HepG2 (cell line): ENCODE results near the gene SERPINB6. TPM values are rescaled to one million over a fixed set of nuclear protein-coding genes. Genes with fewer than 3 reads are reported as not detected.

Experiments used
- ARHGAP35 ChIP-seq: sonication (generic); formaldehyde crosslinking; IDR thresholded peaks from 2 replicates; pipeline ENCODE4 v1.9.0; 2022; ENCODE audit warnings: mild to moderate bottlenecking, inconsistent platforms, moderate library complexity, missing genetic modification reagents, borderline replicate concordance
- ARNT2 ChIP-seq: sonication (generic); formaldehyde crosslinking; IDR thresholded peaks from 2 replicates; pipeline ENCODE4 v1.8.0; 2022; ENCODE audit warnings: mild to moderate bottlenecking, low read depth, missing genetic modification reagents, moderate library complexity
- FOSL1 ChIP-seq: sonication (generic); formaldehyde crosslinking; IDR thresholded peaks from 2 replicates; pipeline ENCODE4 v1.9.0; 2021; ENCODE audit warnings: missing genetic modification reagents, borderline replicate concordance
- HNRNPLL ChIP-seq: fragments of 200-400 bp; formaldehyde crosslinking; IDR thresholded peaks from 2 replicates; pipeline ENCODE4 v1.6.1; 2017; ENCODE audit warnings: mild to moderate bottlenecking, low read depth, low read length; ENCODE audit not compliant: poor library complexity, severe bottlenecking
- KLF13 ChIP-seq: sonication (generic); formaldehyde crosslinking; IDR thresholded peaks from 2 replicates; pipeline ENCODE4 v1.4.0; 2020; ENCODE audit warnings: mild to moderate bottlenecking, missing genetic modification reagents
- KLF16 ChIP-seq, 2 experiments: sonication (generic) in 1 of 2; formaldehyde crosslinking in 1 of 2; IDR thresholded peaks; 2 replicates each; pipeline versions ENCODE4 v1.6.1 to v1.8.0; 2016 to 2023; ENCODE audit warnings: missing genetic modification reagents in 2 of 2, missing compliant biosample characterization in 1 of 2
- MTA3 ChIP-seq: sonication (generic); formaldehyde crosslinking; IDR thresholded peaks from 2 replicates; pipeline ENCODE4 v1.4.0; 2020; ENCODE audit warnings: missing genetic modification reagents
- PAWR ChIP-seq: sonication (generic); formaldehyde crosslinking; IDR thresholded peaks from 2 replicates; pipeline ENCODE4 v1.4.0; 2020; ENCODE audit warnings: missing genetic modification reagents, mild to moderate bottlenecking, borderline replicate concordance
- ZBTB21 ChIP-seq: sonication (generic); formaldehyde crosslinking; IDR thresholded peaks from 2 replicates; pipeline ENCODE4 v1.4.0; 2020; ENCODE audit warnings: missing genetic modification reagents
- ZNF17 ChIP-seq: sonication (generic); formaldehyde crosslinking; IDR thresholded peaks from 2 replicates; pipeline ENCODE4 v1.5.0; 2020; ENCODE audit warnings: mild to moderate bottlenecking, missing genetic modification reagents
- ZNF234 ChIP-seq: sonication (generic); formaldehyde crosslinking; conservative IDR thresholded peaks from 2 replicates; pipeline ENCODE4 v1.5.1; 2020; ENCODE audit warnings: mild to moderate bottlenecking, missing genetic modification reagents
- ZNF441 ChIP-seq: sonication (generic); formaldehyde crosslinking; IDR thresholded peaks from 2 replicates; pipeline ENCODE4 v1.7.0; 2021; ENCODE audit warnings: missing genetic modification reagents, borderline replicate concordance
- ZNF468 ChIP-seq: sonication (generic); formaldehyde crosslinking; IDR thresholded peaks from 2 replicates; pipeline ENCODE4 v1.8.0; 2022; ENCODE audit warnings: mild to moderate bottlenecking, moderate library complexity, missing genetic modification reagents
- ZNF484 ChIP-seq: sonication (generic); formaldehyde crosslinking; IDR thresholded peaks from 2 replicates; pipeline ENCODE4 v1.5.1; 2020; ENCODE audit warnings: mild to moderate bottlenecking, low read depth, missing genetic modification reagents, borderline replicate concordance
- polyA plus RNA-seq, 8 experiments: library from polyadenylated mRNA; depleted of rRNA in 3 of 8; stranded (reverse) in 7 of 8; unstranded in 1 of 8; fragments of >200 nt; fragmentation: Illumina TruSeq in 4 of 8; extraction: Trizol in 4 of 8; gene quantifications; 2 replicates each; pipeline versions ENCODE4 v1.2.1 to v1.2.3, GENCODE V29; 2011 to 2016; ENCODE audit warnings: low read depth in 4 of 8, missing spikeins in 1 of 8, mixed read lengths in 1 of 8; ENCODE audit not compliant: insufficient read depth in 1 of 8
- total RNA-seq, 5 experiments: library from RNA; depleted of rRNA; stranded (reverse); fragments of >200 nt; fragmentation: Illumina TruSeq; extraction: Trizol; gene quantifications; 2 replicates each; pipeline ENCODE4 v1.2.3, GENCODE V29; 2016; ENCODE audit warnings: low read depth in 1 of 5
- TF ChIP-seq, protein P1 (sequence below): sonication (generic); formaldehyde crosslinking; IDR thresholded peaks from 2 replicates; pipeline ENCODE4 v1.5.0; 2020; ENCODE audit warnings: mild to moderate bottlenecking, missing genetic modification reagents, borderline replicate concordance
- TF ChIP-seq, protein P2 (sequence below): sonication (generic); formaldehyde crosslinking; IDR thresholded peaks from 2 replicates; pipeline ENCODE4 v1.4.0; 2020; ENCODE audit warnings: missing genetic modification reagents; ENCODE audit errors: not compliant biosample characterization
- TF ChIP-seq, protein P3 (sequence below): sonication (generic); formaldehyde crosslinking; IDR thresholded peaks from 2 replicates; pipeline ENCODE4 v1.4.0; 2020; ENCODE audit warnings: missing genetic modification reagents
- TF ChIP-seq, protein P4 (sequence below): IDR thresholded peaks from 2 replicates; pipeline ENCODE4 v1.6.1; 2016; ENCODE audit warnings: missing genetic modification reagents, missing compliant biosample characterization
- TF ChIP-seq, protein P5 (sequence below): IDR thresholded peaks from 2 replicates; pipeline ENCODE4 v1.6.1; 2016; ENCODE audit warnings: missing compliant biosample characterization, missing genetic modification reagents, borderline replicate concordance
- TF ChIP-seq, protein P6 (sequence below), 2 experiments: fragments of 450-650 bp in 1 of 2; sonication (generic) in 1 of 2; formaldehyde crosslinking; IDR thresholded peaks; 2 replicates each; pipeline versions ENCODE4 v1.5.0 to v1.8.0; 2020 to 2022; ENCODE audit warnings: mild to moderate bottlenecking in 1 of 2, missing genetic modification reagents in 1 of 2

The SERPINB6 gene
- total and polyA plus RNA-seq, 2 of the 13 experiments (the other 11 are each of a cell fraction or from before 2014, with no cell fraction given): 38.2 to 61.3 TPM

DNA sequence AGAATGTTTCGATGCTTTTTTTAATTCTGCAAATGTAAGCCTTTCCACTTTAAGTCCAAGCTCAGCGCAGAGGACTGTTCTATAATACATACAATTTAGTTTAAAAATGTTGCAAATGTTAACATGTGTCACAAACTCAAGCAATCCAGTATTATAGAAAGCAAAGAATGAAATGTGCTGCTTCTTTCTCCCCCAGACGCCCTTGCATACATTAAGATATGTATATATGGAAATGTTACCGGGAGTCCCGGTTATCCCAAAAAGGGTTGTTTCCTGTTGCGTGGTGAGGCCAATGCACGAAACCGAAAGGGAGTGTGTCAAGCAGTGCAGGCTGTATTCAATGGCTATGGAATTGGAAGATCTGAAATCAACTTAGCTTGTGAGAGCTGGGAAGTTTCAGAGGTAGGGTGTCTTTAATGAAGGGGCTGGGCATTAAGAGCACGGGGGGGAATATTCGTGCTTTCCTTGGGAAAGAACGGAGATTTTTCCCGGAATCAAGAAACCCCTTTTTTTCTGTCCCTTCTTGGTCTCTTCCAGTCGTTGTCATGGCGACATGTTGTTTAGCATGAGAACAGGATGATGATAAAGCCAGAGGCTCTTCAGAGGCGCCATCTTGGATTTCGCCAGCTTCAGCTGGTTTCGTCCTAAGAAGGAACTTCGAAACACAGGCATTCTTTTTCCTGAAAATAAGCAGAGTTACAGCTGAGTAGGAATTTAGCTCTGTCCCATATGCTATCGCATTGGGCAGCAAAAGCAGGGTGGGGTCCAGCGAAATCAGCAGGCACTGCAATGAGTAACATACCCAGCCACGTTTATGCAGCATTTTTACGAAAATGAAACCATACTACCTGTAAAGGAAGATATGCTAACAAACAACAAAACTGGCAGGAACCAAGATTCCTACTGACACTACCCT is 18.2 kb upstream of the SERPINB6 start (continued):
- TF ChIP-seq, protein P1, sequence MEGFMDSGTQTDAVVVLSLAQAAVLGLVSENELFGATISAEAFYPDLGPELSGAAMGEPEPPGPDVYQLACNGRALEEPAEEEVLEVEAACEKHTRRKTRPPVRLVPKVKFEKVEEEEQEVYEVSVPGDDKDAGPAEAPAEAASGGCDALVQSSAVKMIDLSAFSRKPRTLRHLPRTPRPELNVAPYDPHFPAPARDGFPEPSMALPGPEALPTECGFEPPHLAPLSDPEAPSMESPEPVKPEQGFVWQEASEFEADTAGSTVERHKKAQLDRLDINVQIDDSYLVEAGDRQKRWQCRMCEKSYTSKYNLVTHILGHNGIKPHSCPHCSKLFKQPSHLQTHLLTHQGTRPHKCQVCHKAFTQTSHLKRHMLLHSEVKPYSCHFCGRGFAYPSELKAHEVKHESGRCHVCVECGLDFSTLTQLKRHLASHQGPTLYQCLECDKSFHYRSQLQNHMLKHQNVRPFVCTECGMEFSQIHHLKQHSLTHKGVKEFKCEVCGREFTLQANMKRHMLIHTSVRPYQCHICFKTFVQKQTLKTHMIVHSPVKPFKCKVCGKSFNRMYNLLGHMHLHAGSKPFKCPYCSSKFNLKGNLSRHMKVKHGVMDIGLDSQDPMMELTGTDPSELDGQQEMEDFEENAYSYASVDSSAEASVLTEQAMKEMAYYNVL: 0 out of 2 replicates have a peak, but pooled peaks have one; percentile 6
- TF ChIP-seq ZNF468 (CRISPR knock-in tag): no peak
- TF ChIP-seq, protein P2, sequence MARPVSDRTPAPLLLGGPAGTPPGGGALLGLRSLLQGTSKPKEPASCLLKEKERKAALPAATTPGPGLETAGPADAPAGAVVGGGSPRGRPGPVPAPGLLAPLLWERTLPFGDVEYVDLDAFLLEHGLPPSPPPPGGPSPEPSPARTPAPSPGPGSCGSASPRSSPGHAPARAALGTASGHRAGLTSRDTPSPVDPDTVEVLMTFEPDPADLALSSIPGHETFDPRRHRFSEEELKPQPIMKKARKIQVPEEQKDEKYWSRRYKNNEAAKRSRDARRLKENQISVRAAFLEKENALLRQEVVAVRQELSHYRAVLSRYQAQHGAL: no peak
- no peak for TF ChIP-seq ARHGAP35 (CRISPR knock-in tag)
- peak; percentile 46; the same call in 1 of the 2 replicates for TF ChIP-seq ARNT2 (CRISPR knock-in tag)
- no peak for TF ChIP-seq ZNF234 (CRISPR knock-in tag)
- TF ChIP-seq MTA3 (CRISPR knock-in tag): no peak
- TF ChIP-seq HNRNPLL: no peak
- TF ChIP-seq ZNF484: no peak
- TF ChIP-seq FOSL1 (CRISPR knock-in tag): no peak
- TF ChIP-seq PAWR (CRISPR knock-in tag): no peak
- TF ChIP-seq, protein P3, sequence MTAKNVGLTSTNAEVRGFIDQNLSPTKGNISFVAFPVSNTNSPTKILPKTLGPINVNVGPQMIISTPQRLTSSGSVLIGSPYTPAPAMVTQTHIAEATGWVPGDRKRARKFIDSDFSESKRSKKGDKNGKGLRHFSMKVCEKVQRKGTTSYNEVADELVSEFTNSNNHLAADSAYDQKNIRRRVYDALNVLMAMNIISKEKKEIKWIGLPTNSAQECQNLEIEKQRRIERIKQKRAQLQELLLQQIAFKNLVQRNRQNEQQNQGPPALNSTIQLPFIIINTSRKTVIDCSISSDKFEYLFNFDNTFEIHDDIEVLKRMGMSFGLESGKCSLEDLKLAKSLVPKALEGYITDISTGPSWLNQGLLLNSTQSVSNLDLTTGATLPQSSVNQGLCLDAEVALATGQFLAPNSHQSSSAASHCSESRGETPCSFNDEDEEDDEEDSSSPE (CRISPR knock-in tag): no peak; the same call in 1 of the 2 replicates
- TF ChIP-seq, protein P4, sequence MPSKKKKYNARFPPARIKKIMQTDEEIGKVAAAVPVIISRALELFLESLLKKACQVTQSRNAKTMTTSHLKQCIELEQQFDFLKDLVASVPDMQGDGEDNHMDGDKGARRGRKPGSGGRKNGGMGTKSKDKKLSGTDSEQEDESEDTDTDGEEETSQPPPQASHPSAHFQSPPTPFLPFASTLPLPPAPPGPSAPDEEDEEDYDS (CRISPR knock-in tag): peak; percentile 91
- no peak for TF ChIP-seq KLF13
- no peak for TF ChIP-seq KLF16 (CRISPR knock-in tag; IDR thresholded peaks at IDR 0.05)
- TF ChIP-seq ZNF441: 0 out of 2 replicates have a peak, but pooled peaks have one; percentile 42
- no peak for TF ChIP-seq ZBTB21 (CRISPR knock-in tag)
- no peak for TF ChIP-seq ZNF17 (CRISPR knock-in tag)
- TF ChIP-seq, protein P5, sequence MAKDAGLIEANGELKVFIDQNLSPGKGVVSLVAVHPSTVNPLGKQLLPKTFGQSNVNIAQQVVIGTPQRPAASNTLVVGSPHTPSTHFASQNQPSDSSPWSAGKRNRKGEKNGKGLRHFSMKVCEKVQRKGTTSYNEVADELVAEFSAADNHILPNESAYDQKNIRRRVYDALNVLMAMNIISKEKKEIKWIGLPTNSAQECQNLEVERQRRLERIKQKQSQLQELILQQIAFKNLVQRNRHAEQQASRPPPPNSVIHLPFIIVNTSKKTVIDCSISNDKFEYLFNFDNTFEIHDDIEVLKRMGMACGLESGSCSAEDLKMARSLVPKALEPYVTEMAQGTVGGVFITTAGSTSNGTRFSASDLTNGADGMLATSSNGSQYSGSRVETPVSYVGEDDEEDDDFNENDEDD (CRISPR knock-in tag): no peak
- TF ChIP-seq, protein P6, sequence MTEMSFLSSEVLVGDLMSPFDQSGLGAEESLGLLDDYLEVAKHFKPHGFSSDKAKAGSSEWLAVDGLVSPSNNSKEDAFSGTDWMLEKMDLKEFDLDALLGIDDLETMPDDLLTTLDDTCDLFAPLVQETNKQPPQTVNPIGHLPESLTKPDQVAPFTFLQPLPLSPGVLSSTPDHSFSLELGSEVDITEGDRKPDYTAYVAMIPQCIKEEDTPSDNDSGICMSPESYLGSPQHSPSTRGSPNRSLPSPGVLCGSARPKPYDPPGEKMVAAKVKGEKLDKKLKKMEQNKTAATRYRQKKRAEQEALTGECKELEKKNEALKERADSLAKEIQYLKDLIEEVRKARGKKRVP (CRISPR knock-in tag; IDR thresholded peaks at IDR 0.05): no peak
